Pancreas (tissue), 10 donors: ENCODE data around the gene NSG2. TPM values are rescaled to one million over a fixed set of nuclear protein-coding genes. Genes with fewer than 3 reads are reported as not detected.

Experiments used
- ATAC-seq, 4 donors: fragments of 200-7000 bp; cut with Tn5 transposase; one replicate each; pipeline versions ENCODE4 v1.8.0 to v1.9.1; 2020; ENCODE audit warnings: mild to moderate bottlenecking in 4 of 4, moderate library complexity in 4 of 4
- DNase-seq, 6 donors: peaks; one replicate each; pipeline ENCODE4 v3.0.0-alpha.2; 2020
- FAIRE-seq: peaks from 2 replicates; lab custom pipeline; 2012; peaks lifted over from hg19 to GRCh38; lab: Jason Lieb, UNC
- H3K27ac ChIP-seq, 4 donors: fragments of 200-600 bp; sonication (generic); 1 replicate in 3 of 4; 2 replicates in 1 of 4; pipeline versions ENCODE4 v1.5.0 to v1.8.0; 2020
- H3K27me3 ChIP-seq, 4 donors: fragments of 200-600 bp; one replicate each; pipeline ENCODE4 v1.8.0; 2021
- H3K36me3 ChIP-seq, 3 donors: fragments of 200-600 bp; sonication (generic) in 1 of 3; one replicate each; pipeline versions ENCODE4 v1.5.0 to v1.8.0; 2020 to 2021
- H3K4me1 ChIP-seq, 3 donors: fragments of 200-600 bp; one replicate each; pipeline ENCODE4 v1.8.0; 2021
- H3K4me3 ChIP-seq, 4 donors: fragments of 200-600 bp; sonication (generic) in 2 of 4; one replicate each; pipeline versions ENCODE4 v1.5.0 to v1.8.0; 2020 to 2021
- H3K9me3 ChIP-seq, 4 donors: fragments of 200-600 bp; one replicate each; pipeline ENCODE4 v1.8.0; 2021
- WGBS, 2 donors: extraction: QIAGEN DNeasy Blood & Tissue Kit; methylation state at CpG; one replicate each; pipeline ENCODE4 v1.1.7; 2013; 5-methylcytosine and 5-hydroxymethylcytosine counted together
- intact Hi-C, 3 donors: fragments of 100-400 bp; cut with DNase I; formaldehyde crosslinking; loops; one replicate each; pipeline versions ENCODE4 v1.11.1 to v1.14.2; 2022
- polyA plus RNA-seq, 2 donors: library from polyadenylated mRNA; stranded (reverse); fragments of 200-250 nt; gene quantifications; one replicate each; pipeline ENCODE4 v1.2.3, GENCODE V29; 2013
- total RNA-seq, 6 donors: library from RNA; stranded (reverse); fragmentation: NEBNext Ultra II Directional in 4 of 6; extraction: Animal tissue kit (Norgen Biotek cat#: 25700) in 4 of 6; gene quantifications; one replicate each; pipeline versions ENCODE4 v1.2.1 to v1.2.4, GENCODE V29; 2021 to 2023
- TF ChIP-seq, protein P1 (sequence below), 4 donors: fragments of 200-600 bp; sonication (generic) in 3 of 4; IDR thresholded peaks; one replicate each; pipeline versions ENCODE4 v1.5.0 to v1.8.0; 2021; ENCODE audit warnings: antibody characterized with exemption in 4 of 4
- donor health status: healthy with polysubstance abuse.
- donor health status: DM: no; HTN: no; CAD: no; lungs with moderate emphysema.
- donor health status: DM: no; HTN: no; CAD: no.
- donor health status: control.
- donor health status: control.
- donor health status: Bipolar disorder and iron deficiency.
- donor health status: DM: yes; HTN: yes; CAD: no.
- donor health status: DM: no; HTN: no; CAD: no.
- donor health status: DM: no; HTN: no; CAD: no.
- donor health status: DM: yes; HTN: yes; CAD: no.

The NSG2 gene
- total and polyA plus RNA-seq, 8 donors = 0.19 to 3.5 (median 0.45) TPM

DNA sequence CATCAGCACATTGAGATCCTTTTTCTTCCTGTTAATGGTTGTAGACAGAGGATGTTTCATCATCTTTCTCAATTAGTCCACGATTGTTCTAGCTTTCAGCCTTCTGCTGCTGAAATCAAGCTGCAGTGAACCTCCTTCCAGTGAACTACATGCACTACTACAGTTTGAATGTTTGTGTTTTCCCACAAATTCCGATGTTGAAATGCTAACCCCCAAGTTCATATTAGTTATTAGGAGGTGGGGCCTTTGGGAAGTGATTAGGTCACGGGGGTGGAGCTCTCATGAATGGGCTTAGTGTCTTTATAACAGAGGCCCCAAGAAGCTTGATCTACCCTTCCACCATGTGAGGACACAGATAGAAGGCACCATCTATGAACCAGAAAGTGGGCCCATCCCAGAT is 32.9 kb downstream of the NSG2 start:
- Histone ChIP-seq H3K4me3 (no peak overlapping the region), H3K9me3 (no peaks in the 10 kb centered on the region), H3K27me3 (no peaks in the 10 kb centered on the region), H3K4me1 (no peaks in the 10 kb centered on the region), H3K36me3 (no peaks in the 10 kb centered on the region), H3K27ac (no peak overlapping the region)
- FAIRE-seq (no peak), DNase-seq (no peak), ATAC-seq (no peak)
- 51 to 52% methylated on average over 3 of the region's 3 CpGs for WGBS, 2 donors
- TF ChIP-seq, protein P1, sequence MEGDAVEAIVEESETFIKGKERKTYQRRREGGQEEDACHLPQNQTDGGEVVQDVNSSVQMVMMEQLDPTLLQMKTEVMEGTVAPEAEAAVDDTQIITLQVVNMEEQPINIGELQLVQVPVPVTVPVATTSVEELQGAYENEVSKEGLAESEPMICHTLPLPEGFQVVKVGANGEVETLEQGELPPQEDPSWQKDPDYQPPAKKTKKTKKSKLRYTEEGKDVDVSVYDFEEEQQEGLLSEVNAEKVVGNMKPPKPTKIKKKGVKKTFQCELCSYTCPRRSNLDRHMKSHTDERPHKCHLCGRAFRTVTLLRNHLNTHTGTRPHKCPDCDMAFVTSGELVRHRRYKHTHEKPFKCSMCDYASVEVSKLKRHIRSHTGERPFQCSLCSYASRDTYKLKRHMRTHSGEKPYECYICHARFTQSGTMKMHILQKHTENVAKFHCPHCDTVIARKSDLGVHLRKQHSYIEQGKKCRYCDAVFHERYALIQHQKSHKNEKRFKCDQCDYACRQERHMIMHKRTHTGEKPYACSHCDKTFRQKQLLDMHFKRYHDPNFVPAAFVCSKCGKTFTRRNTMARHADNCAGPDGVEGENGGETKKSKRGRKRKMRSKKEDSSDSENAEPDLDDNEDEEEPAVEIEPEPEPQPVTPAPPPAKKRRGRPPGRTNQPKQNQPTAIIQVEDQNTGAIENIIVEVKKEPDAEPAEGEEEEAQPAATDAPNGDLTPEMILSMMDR (IDR thresholded peaks at IDR 0.05) = no peak
- intact Hi-C loops = no loop called here

DNA sequence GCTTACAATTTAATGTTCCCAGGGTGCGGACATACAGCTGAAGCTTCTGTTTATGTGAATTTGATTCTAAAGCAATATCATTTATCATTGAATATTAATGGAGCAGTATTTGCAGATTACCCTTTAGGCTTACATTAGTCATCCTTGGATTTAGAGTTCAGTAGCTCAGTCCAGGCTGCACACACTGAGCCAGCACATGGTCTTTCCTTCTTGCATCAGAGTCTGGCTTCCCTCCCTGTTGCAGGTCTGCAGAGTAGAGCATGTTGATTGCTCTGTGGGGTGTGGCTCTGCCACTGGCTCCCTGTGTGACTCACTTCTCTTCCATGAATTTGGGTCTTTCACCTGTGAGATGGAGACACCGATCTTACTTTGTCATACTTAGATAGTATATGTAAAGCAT is 36.8 kb downstream of the NSG2 start:
- Histone ChIP-seq H3K27ac (no peak overlapping the region), H3K27me3 (no peaks in the 10 kb centered on the region), H3K4me1 (no peaks in the 10 kb centered on the region), H3K9me3 (no peaks in the 10 kb centered on the region), H3K4me3 (no peak overlapping the region), H3K36me3 (no peaks in the 10 kb centered on the region)
- intact Hi-C loops = no loop called here
- TF ChIP-seq, protein P1 (IDR thresholded peaks at IDR 0.05) = no peak
- no peak for ATAC-seq
- WGBS, 2 donors = 90 to 93% methylated on average over 2 of the region's 2 CpGs
- FAIRE-seq = no peak
- no peak for DNase-seq

DNA sequence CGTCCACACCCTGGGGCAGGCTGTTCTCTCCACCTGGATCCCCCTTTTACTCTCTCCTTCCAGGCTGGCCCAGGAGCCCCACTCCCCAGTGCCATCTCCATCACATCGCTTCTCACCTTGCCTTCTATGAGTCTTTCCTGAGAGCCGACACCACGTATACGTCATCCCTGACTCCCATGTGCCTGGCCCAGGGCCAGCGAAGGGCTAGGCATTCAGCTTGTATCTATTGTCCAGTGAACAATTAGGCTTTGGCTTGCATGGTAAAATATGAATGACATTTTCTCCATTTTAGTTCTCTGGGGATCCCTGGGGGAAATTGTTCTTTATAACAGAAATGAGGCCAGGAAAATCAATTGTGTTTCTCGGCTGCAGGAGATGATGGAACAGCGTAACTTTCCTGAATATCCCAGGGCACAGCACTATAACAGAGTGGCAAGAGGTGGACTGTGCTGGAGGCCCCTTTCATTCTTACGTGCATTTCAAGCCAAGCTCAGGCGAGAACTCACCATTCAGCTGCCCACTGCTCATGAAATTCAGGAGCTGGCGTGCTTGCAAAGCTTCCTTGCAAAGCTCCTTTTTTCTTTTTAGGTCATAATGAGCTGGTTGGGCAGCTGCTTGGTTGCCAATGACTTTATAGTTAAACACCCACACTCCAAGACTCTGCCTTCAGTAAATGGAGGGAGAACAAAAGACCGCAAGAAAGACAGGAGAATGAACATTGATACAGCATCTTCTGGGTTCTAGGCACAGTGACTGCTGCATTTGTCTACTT is 37.7 kb downstream of the NSG2 start:
- intact Hi-C loops = no loop called here
- no peaks in the 10 kb centered on the region for H3K27me3 ChIP-seq
- ATAC-seq = no peak
- no peaks in the 10 kb centered on the region for H3K36me3 ChIP-seq
- DNase-seq = no peak
- TF ChIP-seq, protein P1 (IDR thresholded peaks at IDR 0.05) = no peak
- WGBS, 2 donors = 77 to 82% methylated on average over 12 of the region's 12 CpGs
- no peaks in the 10 kb centered on the region for H3K4me1 ChIP-seq
- H3K27ac ChIP-seq = no peak overlapping the region
- FAIRE-seq = no peak
- H3K9me3 ChIP-seq = no peaks in the 10 kb centered on the region
- H3K4me3 ChIP-seq = no peak overlapping the region

- DNase-seq = no peak
- no peak for FAIRE-seq
- no peak overlapping the region for H3K27ac ChIP-seq
- no peaks in the 10 kb centered on the region for H3K36me3 ChIP-seq
- H3K27me3 ChIP-seq = no peaks in the 10 kb centered on the region
- H3K4me1 ChIP-seq = no peaks in the 10 kb centered on the region
- no peak overlapping the region for H3K4me3 ChIP-seq
- 74 to 79% methylated on average over 8 of the region's 8 CpGs for WGBS, 2 donors
- no peak for ATAC-seq
- no peaks in the 10 kb centered on the region for H3K9me3 ChIP-seq
- TF ChIP-seq, protein P1 (IDR thresholded peaks at IDR 0.05) = no peak
- intact Hi-C loops = no loop called here
Observed at GRCh38 chr5:174084691-174085154, 39.2 kb downstream of the NSG2 start.

DNA sequence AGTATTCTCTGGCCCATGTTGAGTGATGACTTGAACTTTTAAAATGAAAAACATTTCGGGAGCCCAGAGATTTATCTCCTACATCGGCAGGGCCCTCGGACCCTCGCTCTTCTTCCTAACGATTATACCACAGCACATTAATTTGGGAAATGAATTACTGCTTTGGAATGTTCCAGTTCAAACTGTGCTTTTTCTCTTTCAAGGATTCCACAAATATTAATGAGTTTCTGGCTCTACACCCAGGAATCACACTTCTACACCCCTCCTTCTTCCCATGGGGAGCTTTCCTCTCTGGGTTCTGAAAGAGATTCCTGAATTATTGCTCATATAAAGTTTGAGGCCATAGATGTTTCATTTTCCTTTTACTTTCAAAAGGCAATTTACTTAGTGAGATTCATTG is 41.2 kb downstream of the NSG2 start:
- WGBS, 2 donors = 89 to 97% methylated on average over 5 of the region's 5 CpGs
- no peaks in the 10 kb centered on the region for H3K36me3 ChIP-seq

More for the DNA sequence above, 41.2 kb downstream of the NSG2 start:
- TF ChIP-seq, protein P1 (IDR thresholded peaks at IDR 0.05) = no peak
- H3K4me1 ChIP-seq = no peaks in the 10 kb centered on the region
- FAIRE-seq (no peak), ATAC-seq (no peak), DNase-seq (no peak)
- no peaks in the 10 kb centered on the region for H3K27me3 ChIP-seq
- intact Hi-C loops = no loop called here
- no peak overlapping the region for H3K27ac ChIP-seq
- H3K4me3 ChIP-seq = no peak overlapping the region
- H3K9me3 ChIP-seq = no peaks in the 10 kb centered on the region
